Suprapubic skin (tissue), 4 donors: ENCODE results near the gene ROR2.

Source experiments
- EP300 ChIP-seq: sonication (generic); formaldehyde crosslinking; IDR thresholded peaks from one replicate; pipeline ENCODE4 v1.6.1; 2017; ENCODE audit warnings: antibody characterized with exemption
- POLR2A ChIP-seq, 2 donors: fragments of 450-650 bp; IDR thresholded peaks; one replicate each; pipeline ENCODE4 v1.6.1; 2017; ENCODE audit warnings: antibody characterized with exemption in 2 of 2, mild to moderate bottlenecking in 2 of 2, moderate library complexity in 2 of 2
- POLR2AphosphoS5 ChIP-seq, 3 donors: sonication (generic); formaldehyde crosslinking; IDR thresholded peaks; one replicate each; pipeline ENCODE4 v1.6.1; 2017; ENCODE audit warnings: antibody characterized with exemption in 3 of 3
- TF ChIP-seq, protein P1 (sequence below), 2 donors: fragments of 200-600 bp in 1 of 2; fragments of 450-650 bp in 1 of 2; sonication (generic) in 1 of 2; IDR thresholded peaks; one replicate each; pipeline ENCODE4 v1.5.1; 2016 to 2019; ENCODE audit warnings: antibody characterized with exemption in 2 of 2, mild to moderate bottlenecking in 1 of 2, moderate library complexity in 1 of 2

DNA sequence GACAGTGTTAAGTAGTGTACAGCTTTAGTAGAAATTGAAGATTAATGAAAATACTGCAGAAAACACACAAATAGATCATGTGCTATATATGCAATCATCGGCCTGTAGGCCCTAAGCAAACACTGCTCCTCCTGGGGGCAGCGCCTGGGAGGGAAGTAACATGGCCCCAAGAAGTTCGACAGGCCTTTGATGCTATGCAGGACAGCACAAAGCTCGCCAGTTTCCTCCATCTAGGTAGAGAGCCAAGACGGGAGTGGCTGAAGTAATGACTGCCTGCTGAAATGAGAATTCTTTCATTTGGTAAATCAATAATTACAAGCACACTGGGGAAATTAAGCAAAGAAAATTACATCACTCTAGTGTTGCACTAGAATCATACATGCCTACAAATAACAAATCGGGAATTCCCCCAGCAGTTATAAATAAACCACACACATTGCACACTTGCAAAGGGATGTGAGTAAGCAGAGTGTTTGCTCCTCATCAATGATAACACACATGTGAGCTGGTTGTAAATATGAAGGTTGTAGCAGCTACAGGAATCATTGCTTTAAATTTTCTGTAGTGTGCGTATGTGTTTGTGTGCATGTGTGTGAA lies 306.4 kb downstream of the ROR2 start:
- TF ChIP-seq, protein P1, sequence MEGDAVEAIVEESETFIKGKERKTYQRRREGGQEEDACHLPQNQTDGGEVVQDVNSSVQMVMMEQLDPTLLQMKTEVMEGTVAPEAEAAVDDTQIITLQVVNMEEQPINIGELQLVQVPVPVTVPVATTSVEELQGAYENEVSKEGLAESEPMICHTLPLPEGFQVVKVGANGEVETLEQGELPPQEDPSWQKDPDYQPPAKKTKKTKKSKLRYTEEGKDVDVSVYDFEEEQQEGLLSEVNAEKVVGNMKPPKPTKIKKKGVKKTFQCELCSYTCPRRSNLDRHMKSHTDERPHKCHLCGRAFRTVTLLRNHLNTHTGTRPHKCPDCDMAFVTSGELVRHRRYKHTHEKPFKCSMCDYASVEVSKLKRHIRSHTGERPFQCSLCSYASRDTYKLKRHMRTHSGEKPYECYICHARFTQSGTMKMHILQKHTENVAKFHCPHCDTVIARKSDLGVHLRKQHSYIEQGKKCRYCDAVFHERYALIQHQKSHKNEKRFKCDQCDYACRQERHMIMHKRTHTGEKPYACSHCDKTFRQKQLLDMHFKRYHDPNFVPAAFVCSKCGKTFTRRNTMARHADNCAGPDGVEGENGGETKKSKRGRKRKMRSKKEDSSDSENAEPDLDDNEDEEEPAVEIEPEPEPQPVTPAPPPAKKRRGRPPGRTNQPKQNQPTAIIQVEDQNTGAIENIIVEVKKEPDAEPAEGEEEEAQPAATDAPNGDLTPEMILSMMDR (IDR thresholded peaks at IDR 0.05): no peak
- TF ChIP-seq POLR2AphosphoS5 (IDR thresholded peaks at IDR 0.05): no peak
- no peak for TF ChIP-seq POLR2A (IDR thresholded peaks at IDR 0.05)
- TF ChIP-seq EP300: no peak
